Loucy (cell line): ENCODE measurements around the gene YBX2.

Experiments used
- H2AFZ ChIP-seq: fragments of 200-600 bp; sonication (generic); 2 replicates; pipeline ENCODE4 v1.6.0; 2016; ENCODE audit warnings: antibody characterized with exemption, mild to moderate bottlenecking, low read length, moderate library complexity
- H3F3A ChIP-seq: fragments of 200-600 bp; 2 replicates; pipeline ENCODE4 v1.6.0; 2016; ENCODE audit warnings: antibody characterized with exemption, low read depth, mild to moderate bottlenecking
- H3K27me3 ChIP-seq: fragments of 200-600 bp; sonication (generic); 2 replicates; pipeline ENCODE4 v1.6.1; 2014; ENCODE audit warnings: low read length, mild to moderate bottlenecking; ENCODE audit not compliant: insufficient read depth, poor library complexity, severe bottlenecking
- H3K36me3 ChIP-seq: fragments of 200-600 bp; sonication (generic); 2 replicates; pipeline ENCODE4 v1.6.1; 2016; ENCODE audit warnings: low read length; ENCODE audit not compliant: insufficient read depth
- H3K4me1 ChIP-seq: fragments of 200-600 bp; sonication (generic); 2 replicates; pipeline ENCODE4 v1.5.1; 2014; ENCODE audit warnings: low read length, mild to moderate bottlenecking; ENCODE audit not compliant: insufficient read depth, poor library complexity, severe bottlenecking
- H3K4me2 ChIP-seq: fragments of 200-600 bp; sonication (generic); 2 replicates; pipeline ENCODE4 v1.6.0; 2014; ENCODE audit warnings: antibody characterized with exemption, low read length, low read depth, mild to moderate bottlenecking; ENCODE audit not compliant: poor library complexity, severe bottlenecking
- H3K4me3 ChIP-seq: fragments of 200-600 bp; sonication (generic); 2 replicates; pipeline ENCODE4 v1.5.1; 2014; ENCODE audit warnings: low read length, mild to moderate bottlenecking, mixed read lengths; ENCODE audit not compliant: poor library complexity, severe bottlenecking
- H3K79me2 ChIP-seq: fragments of 200-600 bp; sonication (generic); 2 replicates; pipeline ENCODE4 v1.6.1; 2014; ENCODE audit warnings: low read length; ENCODE audit not compliant: insufficient read depth
- H3K9ac ChIP-seq: fragments of 200-600 bp; sonication (generic); 2 replicates; pipeline ENCODE4 v1.6.0; 2014; ENCODE audit warnings: mild to moderate bottlenecking, low read depth, low read length, moderate library complexity; ENCODE audit not compliant: poor library complexity, severe bottlenecking
- H3K9me2 ChIP-seq: fragments of 200-600 bp; sonication (generic); replicated peaks from 2 replicates; pipeline ENCODE4 v1.6.1; 2016; ENCODE audit warnings: low read depth, low read length, mixed read lengths
- H3K9me3 ChIP-seq: fragments of 200-600 bp; sonication (generic); 2 replicates; pipeline ENCODE4 v1.6.1; 2014; ENCODE audit warnings: mild to moderate bottlenecking, antibody characterized with exemption, low read length, low read depth; ENCODE audit not compliant: insufficient read depth
- H4K20me1 ChIP-seq: fragments of 200-600 bp; sonication (generic); 2 replicates; pipeline ENCODE4 v1.6.0; 2014; ENCODE audit warnings: antibody characterized with exemption, low read length, mild to moderate bottlenecking; ENCODE audit not compliant: insufficient read depth, poor library complexity, severe bottlenecking
- CTCF ChIP-seq: fragments of 200-600 bp; sonication (generic); conservative IDR thresholded peaks from 2 replicates; pipeline ENCODE4 v1.5.1; 2014; ENCODE audit warnings: mild to moderate bottlenecking, antibody characterized with exemption, low read length
- EZH2phosphoT487 ChIP-seq: fragments of 200-600 bp; IDR thresholded peaks from 2 replicates; pipeline ENCODE4 v1.6.1; 2018; ENCODE audit warnings: antibody characterized with exemption, mild to moderate bottlenecking, moderate library complexity, borderline replicate concordance

YBX2 gene

GRCh38 chr17:7281074-7281952 lies 13.1 kb downstream of the YBX2 start, which contains the start of gene SLC2A4:
Gene SLC2A4, plus strand, starts transcription at chr17:7281718. Its CDS starts 217 bp downstream, at chr17:7281935.
- Histone ChIP-seq H3K4me1 (peaks cover 13% of the 10 kb centered on the region), H3K36me3 (no peaks in the 10 kb centered on the region), H3K9me3 (no peaks in the 10 kb centered on the region), H3K9me2 (no peaks in the 10 kb centered on the region), H3K9ac (peak within 1 kb of the TSS; percentile 18), H3F3A (0 out of 2 replicates have a peak, but pooled peaks cover 3% of the 10 kb centered on the region), H2AFZ (peak within 1 kb of the TSS; percentile 83), H3K27me3 (no peaks in the 10 kb centered on the region), H3K79me2 (no peaks in the 10 kb centered on the region), H4K20me1 (no peaks in the 10 kb centered on the region), H3K4me2 (peak within 1 kb of the TSS; percentile 90), H3K4me3 (peak within 1 kb of the TSS; percentile 69)
- TF ChIP-seq EZH2phosphoT487 (no peak), CTCF (no peak)

GRCh38 chr17:7280519-7281073 lies 13.8 kb downstream of the YBX2 start:
- H3K27me3 ChIP-seq: no peaks in the 10 kb centered on the region
- TF ChIP-seq EZH2phosphoT487 (no peak), CTCF (peak; percentile 93)
- peak overlapping the region; percentile 90 for H3K4me2 ChIP-seq
- H3K4me3 ChIP-seq: peak overlapping the region; percentile 69
- peaks cover 13% of the 10 kb centered on the region for H3K4me1 ChIP-seq
- peak overlapping the region; percentile 18 for H3K9ac ChIP-seq
- peak overlapping the region; percentile 83 for H2AFZ ChIP-seq
- no peaks in the 10 kb centered on the region for H3K36me3 ChIP-seq
- no peaks in the 10 kb centered on the region for H4K20me1 ChIP-seq
- 0 out of 2 replicates have a peak, but pooled peaks cover 3% of the 10 kb centered on the region for H3F3A ChIP-seq
- H3K79me2 ChIP-seq: no peaks in the 10 kb centered on the region
- H3K9me2 ChIP-seq: no peaks in the 10 kb centered on the region
- H3K9me3 ChIP-seq: no peaks in the 10 kb centered on the region

- Histone ChIP-seq H3K36me3 (no peaks in the 10 kb centered on the region), H3K4me3 (no peak overlapping the region), H3K9me2 (no peaks in the 10 kb centered on the region), H3K9ac (no peak overlapping the region), H3K4me2 (no peak overlapping the region), H3F3A (0 out of 2 replicates have a peak, but pooled peaks cover 3% of the 10 kb centered on the region), H3K9me3 (no peaks in the 10 kb centered on the region), H3K79me2 (no peaks in the 10 kb centered on the region), H3K27me3 (no peaks in the 10 kb centered on the region), H2AFZ (no peak overlapping the region), H4K20me1 (no peaks in the 10 kb centered on the region), H3K4me1 (peaks cover 13% of the 10 kb centered on the region)
- TF ChIP-seq CTCF: no peak
- no peak for TF ChIP-seq EZH2phosphoT487
Measured at GRCh38 chr17:7279448-7279847, 15.0 kb downstream of the YBX2 start.
